Body of pancreas (tissue), 4 donors: ENCODE results near the gene RCCD1. TPM values are rescaled to one million over a fixed set of nuclear protein-coding genes. Genes with fewer than 3 reads are reported as not detected.

Experiments
- ATAC-seq: fragments of 150-250 bp; one replicate; pipeline ENCODE4 v1.9.1; 2016
- DNase-seq, 4 donors: peaks; one replicate each; pipeline ENCODE4 v3.0.0-alpha.2; 2019
- H3K27ac ChIP-seq, 4 donors: fragments of 200-600 bp; sonication (generic); 1 replicate in 3 of 4; 2 replicates in 1 of 4; pipeline versions ENCODE4 v1.5.1 to v1.6.1; 2016 to 2019; ENCODE audit warnings: mild to moderate bottlenecking in 1 of 4, mixed read lengths in 1 of 4, moderate library complexity in 1 of 4
- H3K27me3 ChIP-seq, 2 donors: fragments of 200-600 bp; sonication (generic); one replicate each; pipeline ENCODE4 v1.6.0; 2016; ENCODE audit warnings: mild to moderate bottlenecking in 1 of 2
- H3K36me3 ChIP-seq, 2 donors: fragments of 200-600 bp; sonication (generic); replicated peaks in 1 of 2; 2 replicates each; pipeline ENCODE4 v1.5.1; 2016; ENCODE audit warnings: low read depth in 2 of 2; ENCODE audit not compliant: insufficient read depth in 1 of 2
- H3K4me1 ChIP-seq: fragments of 200-600 bp; sonication (generic); one replicate; pipeline ENCODE4 v1.6.0; 2016
- H3K4me3 ChIP-seq, 2 donors: fragments of 200-600 bp; sonication (generic); 1 replicate in 1 of 2; 2 replicates in 1 of 2; pipeline ENCODE4 v1.5.1; 2016 to 2019
- H3K9me3 ChIP-seq, 3 donors: fragments of 200-600 bp; sonication (generic); 1 replicate in 2 of 3; 2 replicates in 1 of 3; pipeline ENCODE4 v1.5.1; 2016
- CTCF ChIP-seq, 7 experiments: fragments of 450-650 bp in 4 of 7; fragments of 200-600 bp in 3 of 7; sonication (generic) in 3 of 7; IDR thresholded peaks; one replicate each; pipeline ENCODE4 v1.5.1; 2016 to 2019; ENCODE audit warnings: antibody characterized with exemption in 7 of 7
- POLR2A ChIP-seq, 3 donors: fragments of 450-650 bp; IDR thresholded peaks; one replicate each; pipeline ENCODE4 v1.6.1; 2016; ENCODE audit warnings: antibody characterized with exemption in 3 of 3, mild to moderate bottlenecking in 2 of 3
- WGBS, 2 donors: methylation state at CpG; one replicate each; pipeline ENCODE4 v1.1.5; 2017; 5-methylcytosine and 5-hydroxymethylcytosine counted together
- intact Hi-C: fragments of 100-400 bp; cut with DNase I; formaldehyde crosslinking; loops from one replicate; pipeline ENCODE4 v1.15.1; 2023
- total RNA-seq, 2 donors: library from RNA; depleted of rRNA; stranded (reverse); fragments of >200 nt; gene quantifications; one replicate each; pipeline ENCODE4 v1.1.0, GENCODE V29; 2016

The RCCD1 gene
- total RNA-seq, 2 donors from 2014 or later, result 13.7 to 21.4 TPM

GRCh38 chr15:90915216-90915807 is 39.4 kb upstream of the RCCD1 start:
- no peaks in the 10 kb centered on the region for H3K9me3 ChIP-seq
- intact Hi-C loops, result no loop called here
- ATAC-seq (no peak), DNase-seq (no peak)
- no peak for TF ChIP-seq CTCF (IDR thresholded peaks at IDR 0.05)
- no peak for TF ChIP-seq POLR2A (IDR thresholded peaks at IDR 0.05)
- no peaks in the 10 kb centered on the region for H3K4me1 ChIP-seq
- H3K4me3 ChIP-seq, result no peak overlapping the region
- H3K27ac ChIP-seq, result peak overlapping the region in 1 of 4 donors; percentile 6
- H3K36me3 ChIP-seq, result peaks cover 45 to 77% of the 10 kb centered on the region in 2 donors
- no peaks in the 10 kb centered on the region for H3K27me3 ChIP-seq
- 77 to 93% methylated on average over 4 to 7 of the region's 7 CpGs for WGBS, 2 donors

GRCh38 chr15:90915808-90916440 is 38.8 kb upstream of the RCCD1 start:
- H3K27ac ChIP-seq, result peak overlapping the region in 1 of 4 donors; percentile 6
- 69 to 89% methylated on average over 12 to 25 of the region's 25 CpGs for WGBS, 2 donors
- H3K27me3 ChIP-seq, result no peaks in the 10 kb centered on the region
- ATAC-seq (no peak), DNase-seq (peak in 2 of 4 donors; percentile 68 to 78)
- H3K4me3 ChIP-seq, result no peak overlapping the region
- H3K36me3 ChIP-seq, result peaks cover 39 to 76% of the 10 kb centered on the region in 2 donors
- intact Hi-C loops, result no loop called here
- H3K4me1 ChIP-seq, result no peaks in the 10 kb centered on the region
- no peaks in the 10 kb centered on the region for H3K9me3 ChIP-seq
- no peak for TF ChIP-seq POLR2A (IDR thresholded peaks at IDR 0.05)
- TF ChIP-seq CTCF (IDR thresholded peaks at IDR 0.05), result no peak

GRCh38 chr15:90916461-90916860 is 38.2 kb upstream of the RCCD1 start:
- H3K9me3 ChIP-seq, result no peaks in the 10 kb centered on the region
- TF ChIP-seq CTCF (IDR thresholded peaks at IDR 0.05) (no peak), POLR2A (IDR thresholded peaks at IDR 0.05) (no peak)
- DNase-seq (no peak), ATAC-seq (no peak)
- no peak overlapping the region for H3K4me3 ChIP-seq
- H3K27me3 ChIP-seq, result no peaks in the 10 kb centered on the region
- no peaks in the 10 kb centered on the region for H3K4me1 ChIP-seq
- no peak overlapping the region for H3K27ac ChIP-seq
- H3K36me3 ChIP-seq, result peaks cover 33 to 74% of the 10 kb centered on the region in 2 donors
- intact Hi-C loops, result no loop called here
- WGBS, 2 donors, result 82 to 89% methylated on average over 11 of the region's 11 CpGs

GRCh38 chr15:90917569-90917968 is 37.1 kb upstream of the RCCD1 start:
- no peaks in the 10 kb centered on the region for H3K9me3 ChIP-seq
- no peak overlapping the region for H3K4me3 ChIP-seq
- 90 to 95% methylated on average over 12 of the region's 12 CpGs for WGBS, 2 donors
- H3K36me3 ChIP-seq, result peaks cover 23 to 62% of the 10 kb centered on the region in 2 donors
- DNase-seq, result no peak
- H3K4me1 ChIP-seq, result no peaks in the 10 kb centered on the region
- ATAC-seq, result no peak
- TF ChIP-seq CTCF (IDR thresholded peaks at IDR 0.05), result no peak
- no peak for TF ChIP-seq POLR2A (IDR thresholded peaks at IDR 0.05)
- intact Hi-C loops, result no loop called here
- no peak overlapping the region for H3K27ac ChIP-seq
- no peaks in the 10 kb centered on the region for H3K27me3 ChIP-seq
